Measurements from ENCODE around the gene EHMT2.
"Not testable (repeated sequence)": the region's sequence is repeated elsewhere in the genome, so short reads cannot be mapped to it uniquely, and the experiment has no call there.

- TF ChIP-seq CTCF (conservative IDR thresholded peaks at IDR 0.05); EZH2 (IDR thresholded peaks at IDR 0.05; ENCODE audit: low read depth): not testable (repeated sequence)
Observed at GRCh38 chr6:31932137-31932536, 34.6 kb upstream of the EHMT2 start.
